ENCODE results near the gene ST6GALNAC2.
"Not testable (repeated sequence)": the region's sequence is repeated elsewhere in the genome, so short reads cannot be mapped to it uniquely, and the experiment has no call there.

Gene ST6GALNAC2

DNA sequence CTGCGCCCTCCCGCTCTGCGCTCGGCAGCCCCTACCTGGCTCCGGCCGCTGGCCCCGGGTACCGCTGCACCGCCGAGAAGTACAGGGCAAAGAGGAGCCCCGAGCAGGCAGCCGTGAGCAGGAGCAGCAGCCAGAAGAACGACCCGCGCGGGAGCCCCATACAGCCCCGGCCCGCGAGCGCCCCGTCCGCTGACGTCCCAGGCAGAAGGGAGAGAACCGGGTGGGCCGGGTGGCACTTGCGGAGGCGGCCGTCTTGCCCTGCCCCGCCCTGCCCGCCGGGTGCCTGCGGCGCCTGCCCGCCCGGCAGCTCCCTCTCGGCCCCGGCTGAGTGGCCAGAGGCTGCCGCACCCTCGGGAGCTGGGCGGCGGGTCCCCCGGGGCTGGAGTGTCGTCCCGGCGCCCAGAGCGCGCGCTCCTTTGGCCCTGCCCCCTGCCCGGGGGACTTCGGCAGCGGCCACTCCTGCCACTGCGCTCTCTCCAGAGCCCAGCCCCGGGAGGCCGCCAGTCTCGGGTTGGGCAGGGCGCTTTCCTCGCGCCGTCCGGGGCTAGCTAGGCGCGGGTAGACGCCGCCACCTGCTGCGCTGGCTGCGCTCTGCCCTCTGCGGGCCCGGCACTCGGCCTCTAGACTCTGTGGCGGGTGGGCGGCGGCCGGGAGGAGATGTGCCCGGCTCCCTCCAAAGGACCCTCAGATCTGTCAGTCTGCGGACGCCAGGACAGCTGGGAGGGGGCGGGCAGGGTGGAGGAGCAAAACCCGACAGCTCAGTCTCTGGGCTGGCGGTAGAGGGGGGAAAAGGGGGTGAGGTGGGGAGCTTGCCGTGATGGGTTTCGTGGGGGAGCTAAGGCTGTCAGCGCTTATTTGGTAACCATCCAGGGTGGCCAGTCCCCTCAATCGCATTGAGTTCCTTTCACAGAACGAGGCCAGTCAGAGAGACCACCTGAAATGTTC lies at the start of gene ST6GALNAC2:
Gene ST6GALNAC2 (minus strand): TSS at position 212 of the 945 bp plus-strand sequence. CDS start 52 bp downstream, at position 160.
- peak; percentile 31 for DNase-seq (ENCODE audit: low read depth)

DNA sequence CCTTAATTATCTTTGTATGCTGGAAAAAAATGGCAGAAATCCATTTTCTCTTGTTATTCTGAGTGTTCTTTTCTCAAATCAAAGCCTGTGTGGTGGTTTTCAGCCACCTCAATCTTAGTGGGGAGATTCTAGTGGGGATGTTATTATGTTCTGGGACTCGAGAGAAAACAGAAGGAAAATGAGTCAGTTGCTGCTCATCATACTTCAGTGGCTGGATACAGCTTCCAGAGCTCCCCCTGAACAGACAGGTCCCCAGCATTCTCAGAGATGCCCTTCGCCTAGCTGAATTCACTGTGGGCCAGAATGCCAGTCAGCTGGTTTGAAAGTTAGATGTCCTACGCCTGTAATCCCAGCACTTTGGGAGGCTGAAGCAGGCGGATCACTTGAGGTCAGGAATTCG lies 49.4 kb upstream of the ST6GALNAC2 start:
- DNase-seq (ENCODE audit: low read depth), result no peak

DNA sequence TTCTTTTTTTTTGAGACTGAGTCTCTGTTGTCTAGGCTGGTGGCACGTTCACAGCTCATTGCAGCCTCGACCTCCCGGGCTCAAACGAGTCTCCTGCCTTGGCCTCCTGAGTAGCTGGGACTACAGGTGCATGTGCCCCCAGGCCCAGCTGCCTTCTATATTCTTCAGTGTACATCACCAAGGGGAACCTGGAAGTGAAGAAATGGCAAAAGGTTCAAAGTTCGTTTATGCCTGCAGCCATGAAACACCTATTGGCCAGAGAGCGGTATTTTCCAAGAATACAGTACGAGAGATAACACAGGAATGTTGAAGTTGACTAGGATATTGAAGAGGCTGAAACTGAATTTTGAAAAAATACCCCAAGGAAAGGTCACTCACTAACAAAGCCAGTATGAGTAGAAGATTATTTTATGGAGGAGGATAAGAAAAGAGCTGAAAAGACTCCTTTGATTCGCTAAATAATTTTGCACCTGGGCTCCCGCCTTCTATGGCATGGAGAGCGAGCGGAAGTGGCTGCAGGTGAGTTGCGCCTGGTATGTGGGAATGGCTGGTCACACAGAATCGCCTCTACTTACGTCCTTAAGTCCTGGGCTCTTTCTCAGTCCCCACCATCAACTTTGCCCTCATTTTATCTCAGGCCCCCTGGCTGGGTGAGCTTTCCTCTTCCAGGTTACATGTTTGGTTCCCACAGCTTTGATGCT lies 48.1 kb upstream of the ST6GALNAC2 start:
- DNase-seq (ENCODE audit: low read depth), result no peak

DNA sequence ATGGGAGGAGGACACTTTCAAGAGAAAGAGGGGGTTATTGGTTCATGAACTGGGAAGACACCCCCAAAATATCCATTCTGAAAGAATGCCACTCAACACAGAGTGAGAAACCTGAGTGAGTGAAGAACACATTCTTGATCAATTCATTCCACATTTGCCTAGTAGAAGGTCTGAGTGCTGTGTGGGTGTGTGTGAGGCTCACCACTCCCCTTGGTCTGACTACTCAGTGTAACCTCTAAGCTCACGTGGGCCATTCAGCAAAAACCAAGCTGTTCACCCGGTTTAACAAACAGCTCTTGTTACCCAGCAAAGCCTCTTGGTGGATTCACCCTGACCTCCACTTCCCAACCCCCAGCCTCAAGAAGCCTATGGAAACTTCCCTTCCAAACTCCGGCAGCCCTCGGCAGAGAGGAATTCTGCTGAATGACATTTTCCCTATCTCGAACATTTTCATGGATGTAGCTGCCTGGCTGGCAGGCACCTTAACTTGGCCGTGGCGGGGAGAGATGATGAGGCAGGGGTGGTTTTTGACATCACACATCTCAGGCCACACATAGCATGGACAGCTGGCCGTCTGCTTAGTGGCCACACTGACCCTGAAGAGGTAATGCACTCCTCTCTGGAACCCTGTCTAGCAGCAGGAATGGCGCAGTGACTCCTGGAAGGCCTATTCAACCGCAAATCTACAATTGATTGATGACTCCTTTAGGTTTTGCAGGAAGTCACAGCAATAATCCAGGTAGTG lies 46.3 kb upstream of the ST6GALNAC2 start:
- no peak for DNase-seq (ENCODE audit: low read depth)

DNA sequence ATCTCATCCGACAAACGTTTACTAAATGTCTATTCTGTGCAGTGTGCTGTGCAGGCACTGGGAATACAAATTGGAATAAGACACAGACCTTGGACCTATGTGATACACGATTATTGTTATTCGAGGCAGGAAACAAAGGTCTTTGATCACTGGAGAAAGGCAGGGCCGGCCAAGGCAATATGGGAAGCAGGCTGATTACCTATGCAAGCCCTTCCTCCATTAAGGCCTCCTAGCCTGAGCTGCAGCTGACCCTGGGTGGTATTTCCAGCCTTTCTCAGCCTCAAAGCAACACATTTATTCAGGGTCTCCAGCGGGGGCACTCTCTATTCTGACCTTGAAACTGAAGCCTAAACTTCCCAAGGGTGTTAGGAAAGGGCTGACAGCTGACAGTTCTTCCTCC lies 44.5 kb upstream of the ST6GALNAC2 start:
- no peak for DNase-seq (ENCODE audit: low read depth)

DNA sequence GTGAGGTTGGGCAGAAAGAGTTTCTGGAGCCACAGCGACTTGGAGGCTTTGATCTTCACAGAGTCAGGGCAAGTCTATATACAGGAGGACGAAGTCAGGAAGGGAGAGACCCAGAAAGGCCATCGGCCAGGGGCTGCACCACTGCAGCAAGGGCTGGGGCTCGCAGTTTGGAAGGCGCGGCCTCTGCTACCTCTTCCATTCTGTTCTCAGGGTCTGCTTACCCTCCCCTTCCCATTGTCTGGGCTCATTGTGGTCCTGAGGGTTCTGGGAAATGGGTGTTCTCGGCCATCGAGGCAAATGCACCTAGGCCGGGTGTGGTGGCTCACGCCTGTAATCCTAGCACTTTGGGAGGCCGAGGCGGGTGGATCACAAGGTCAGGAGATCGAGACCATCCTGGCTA lies 41.9 kb upstream of the ST6GALNAC2 start:
- no peak for DNase-seq (ENCODE audit: low read depth)

DNA sequence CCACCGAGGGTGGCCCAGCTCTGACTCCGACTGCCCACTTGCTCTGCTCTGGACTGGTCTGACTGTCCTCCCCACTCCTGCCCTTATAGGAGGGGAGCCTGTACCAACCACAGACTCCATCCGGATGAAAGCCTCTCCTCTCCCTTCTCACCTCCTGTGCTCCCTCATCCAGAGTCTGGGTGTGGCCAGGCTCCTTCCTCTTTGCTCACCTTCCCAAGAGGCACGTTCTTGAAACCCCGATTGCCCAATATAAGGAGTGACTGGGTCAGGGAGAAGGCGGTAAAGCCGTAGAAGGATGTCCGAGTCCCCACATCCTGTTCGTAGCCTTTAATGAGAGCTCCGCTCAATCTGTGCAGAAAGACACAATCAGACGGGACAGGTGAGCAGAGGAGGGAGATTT lies 40.8 kb upstream of the ST6GALNAC2 start:
- no peak for DNase-seq (ENCODE audit: low read depth)

DNA sequence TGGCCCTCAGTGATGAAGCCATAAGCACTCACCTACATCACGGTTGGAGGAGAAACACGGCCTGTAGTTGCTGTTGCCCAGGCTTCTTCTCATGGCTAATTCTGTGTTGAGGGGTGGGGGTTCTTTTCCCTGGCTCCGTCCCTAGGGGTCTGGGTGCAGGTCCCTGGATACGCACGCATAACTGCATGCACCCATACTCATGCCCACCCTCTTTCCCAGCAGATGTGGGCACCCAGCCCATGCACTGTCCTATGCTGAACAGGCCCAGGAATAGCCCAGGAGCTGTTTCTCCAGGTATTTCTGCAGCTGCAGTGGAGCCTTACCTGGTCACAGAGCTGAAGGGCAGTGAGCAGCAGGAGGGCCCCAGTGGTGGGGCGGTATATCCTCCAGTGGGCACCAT lies 39.8 kb upstream of the ST6GALNAC2 start:
- no peak for DNase-seq (ENCODE audit: low read depth)

- peak; percentile 75 for DNase-seq (ENCODE audit: low read depth)
These were observed 37.8 kb upstream of the ST6GALNAC2 start for GRCh38 chr17:76623271-76624146.

DNA sequence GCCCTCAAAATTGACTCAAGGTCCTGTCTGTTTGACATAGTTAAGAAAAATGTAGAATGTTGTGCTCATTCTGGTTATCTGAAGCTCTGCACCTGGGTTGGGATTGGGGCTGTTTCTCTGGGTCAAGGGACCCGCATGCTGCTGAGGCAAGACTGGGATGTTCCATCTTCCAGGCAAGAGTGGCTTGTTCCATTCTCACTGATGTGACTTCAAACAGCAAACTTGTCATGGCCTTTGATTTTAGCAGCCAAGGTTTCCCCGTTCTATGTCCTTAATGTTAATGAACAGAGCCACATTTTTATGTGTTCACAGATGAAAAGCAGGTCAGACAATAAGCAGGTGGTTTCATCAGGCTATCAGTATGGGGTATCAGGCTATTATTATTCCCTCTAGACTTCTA lies 32.2 kb upstream of the ST6GALNAC2 start:
- no peak for DNase-seq (ENCODE audit: low read depth)

DNA sequence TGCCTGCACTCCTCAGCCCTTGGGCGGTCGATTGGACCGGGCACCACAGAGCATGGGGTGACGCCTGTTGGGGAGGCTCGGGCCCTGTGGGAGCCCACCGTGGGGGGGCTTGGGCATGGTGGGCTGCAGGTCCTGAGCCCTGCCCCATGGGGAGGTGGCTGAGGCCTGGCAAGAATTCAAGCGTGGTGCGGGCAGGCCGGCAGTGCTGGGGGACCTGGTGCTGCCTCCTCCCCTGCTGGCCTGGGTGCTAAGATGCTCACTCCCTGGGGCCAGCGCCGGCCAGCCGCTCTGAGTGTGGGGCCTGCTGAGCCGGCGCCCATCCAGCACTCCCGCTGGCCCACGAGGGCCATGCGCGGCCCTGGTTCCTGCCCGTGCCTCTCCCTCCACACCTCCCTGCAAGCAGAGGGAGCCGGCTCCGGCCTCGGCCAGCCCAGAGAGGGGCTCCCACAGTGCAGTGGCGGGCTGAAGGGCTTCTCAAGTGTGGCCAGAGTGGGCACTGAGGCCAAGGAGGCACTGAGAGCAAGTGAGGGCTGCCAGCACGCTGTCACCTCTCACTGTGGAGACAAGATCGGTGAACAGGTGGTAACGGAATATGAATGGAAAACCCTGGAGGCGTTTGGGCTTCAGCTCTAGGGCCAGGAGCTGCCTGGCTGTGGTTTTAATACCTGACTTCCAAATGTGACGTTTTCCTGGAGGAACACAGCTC lies 29.4 kb upstream of the ST6GALNAC2 start:
- DNase-seq (ENCODE audit: low read depth), result no peak

DNA sequence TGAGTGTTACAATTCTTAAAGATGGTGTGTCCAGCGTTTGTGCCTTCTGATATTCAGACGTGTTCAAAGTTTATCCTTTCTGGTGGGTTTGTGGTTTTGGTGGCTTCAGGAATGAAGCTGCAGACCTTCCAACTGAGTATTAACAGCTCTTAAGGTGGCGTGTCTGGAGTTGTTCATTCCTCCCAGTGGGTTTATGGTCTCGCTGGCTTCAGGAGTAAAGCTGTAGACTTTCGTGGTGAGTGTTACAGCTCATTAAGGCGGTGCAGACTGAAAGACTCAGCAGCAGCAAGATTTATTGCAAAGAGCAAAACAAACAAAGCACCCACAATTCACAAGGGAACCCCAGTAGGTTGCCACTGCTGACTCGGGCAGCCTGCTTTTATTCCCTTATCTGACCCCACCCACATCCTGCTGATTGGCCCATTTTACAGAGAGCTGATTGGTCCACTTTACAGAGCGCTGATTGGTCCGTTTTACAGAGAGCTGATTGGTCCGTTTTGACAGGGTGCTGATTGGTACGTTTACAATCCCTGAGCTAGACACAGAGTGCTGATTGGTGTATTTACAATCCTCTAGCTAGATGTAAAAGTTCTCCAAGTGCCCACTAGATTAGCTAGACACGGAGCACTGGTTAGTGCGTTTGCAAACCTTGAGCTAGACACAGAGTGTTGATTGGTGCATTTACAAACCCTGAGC lies 28.6 kb upstream of the ST6GALNAC2 start:
- not testable (repeated sequence) for DNase-seq (ENCODE audit: low read depth)

- DNase-seq (ENCODE audit: low read depth), result no peak
These were observed 27.6 kb upstream of the ST6GALNAC2 start for GRCh38 chr17:76612977-76613851.

DNA sequence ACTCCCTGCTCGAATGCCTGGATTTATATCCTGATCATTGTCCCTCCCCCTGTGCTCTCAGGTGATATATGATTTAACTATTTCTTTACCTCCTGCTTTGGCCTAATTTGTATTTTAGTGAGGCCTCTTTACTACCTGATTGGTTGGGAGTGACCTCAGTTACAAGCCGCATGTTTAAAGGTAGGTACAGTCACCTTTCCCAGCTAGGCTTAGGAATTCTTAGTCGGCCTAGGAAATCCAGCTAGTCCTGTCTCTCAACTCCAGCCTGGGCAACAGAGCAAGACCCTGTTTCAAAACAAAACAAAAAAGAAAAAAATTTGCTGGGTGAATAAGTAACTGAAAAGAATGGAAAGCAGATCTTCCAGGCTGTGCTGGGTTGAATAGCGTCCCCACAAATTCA lies 26.8 kb upstream of the ST6GALNAC2 start:
- DNase-seq (ENCODE audit: low read depth), result no peak

DNA sequence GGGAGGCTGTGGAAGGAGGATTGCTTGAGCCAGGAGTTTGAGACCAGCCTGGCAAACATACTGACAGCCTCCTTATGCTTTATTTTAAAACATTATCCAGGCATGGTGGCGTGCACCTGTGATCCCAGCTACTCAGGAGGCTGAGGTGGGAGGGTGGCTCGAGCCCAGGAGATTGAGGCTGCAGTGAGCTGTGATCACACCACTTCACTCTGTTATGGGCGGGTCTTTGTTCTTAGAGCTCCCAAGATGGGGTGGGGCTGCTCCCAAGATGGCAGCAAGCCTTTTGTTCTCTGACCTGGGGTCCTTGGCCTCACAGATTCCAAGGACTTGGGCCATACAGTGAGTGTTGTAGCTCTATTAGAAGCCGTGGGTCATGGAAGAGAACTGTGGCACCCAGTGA lies 26.1 kb upstream of the ST6GALNAC2 start:
- DNase-seq (ENCODE audit: low read depth), result no peak

DNA sequence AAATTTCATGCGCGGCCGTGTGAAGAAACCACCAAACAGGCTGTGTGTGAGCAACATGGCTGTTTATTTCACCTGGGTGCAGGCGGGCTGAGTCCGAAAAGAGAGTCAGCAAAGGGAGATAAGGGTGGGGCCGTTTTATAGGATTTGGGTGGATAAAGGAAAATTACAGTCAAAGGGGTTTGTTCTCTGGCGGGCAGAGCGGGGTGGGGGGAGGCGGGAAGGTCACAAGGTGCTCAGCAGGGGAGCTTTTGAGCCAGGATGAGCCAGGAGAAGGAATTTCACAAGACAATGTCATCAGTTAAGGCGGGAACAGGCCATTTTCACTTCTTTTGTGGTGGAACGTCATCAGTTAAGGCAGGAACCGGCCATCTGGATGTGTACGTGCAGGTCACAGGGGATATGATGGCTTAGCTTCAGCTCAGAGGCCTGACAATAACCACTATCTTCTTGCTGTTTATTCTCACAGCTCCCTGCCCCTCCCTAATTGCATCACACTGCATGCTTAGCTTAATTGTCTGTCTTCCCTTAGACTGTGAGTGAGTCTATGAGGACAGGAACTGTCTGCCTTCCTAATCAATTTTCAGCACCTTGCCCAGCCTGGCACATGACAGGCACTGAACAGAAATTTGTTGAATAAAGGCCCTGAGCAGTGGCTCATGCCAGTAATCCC lies 25.6 kb upstream of the ST6GALNAC2 start:
- not testable (repeated sequence) for DNase-seq (ENCODE audit: low read depth)

- DNase-seq (ENCODE audit: low read depth), result not testable (repeated sequence)
These were observed 21.0 kb upstream of the ST6GALNAC2 start for GRCh38 chr17:76606685-76607084.

- DNase-seq (ENCODE audit: low read depth), result no peak
These were observed 15.4 kb upstream of the ST6GALNAC2 start for GRCh38 chr17:76601065-76601464.
